ENCODE measurements around the gene ADAMTS6.
"Not testable (repeated sequence)": the region's sequence is repeated elsewhere in the genome, so short reads cannot be mapped to it uniquely, and the experiment has no call there.

Gene ADAMTS6

GRCh38 chr5:65481635-65482295 lies at the start of gene ADAMTS6:
TSS of gene ADAMTS6 (minus strand) at chr5:65481920. CDS start at chr5:65473673, 8,247 bp downstream.
- DNase-seq, result peak; percentile 90

GRCh38 chr5:65530904-65531303 lies 49.2 kb upstream of the ADAMTS6 start:
- no peak for DNase-seq

GRCh38 chr5:65525726-65526125 lies 44.0 kb upstream of the ADAMTS6 start:
- no peak for DNase-seq

- no peak for DNase-seq
Measured at GRCh38 chr5:65512170-65512937, 30.6 kb upstream of the ADAMTS6 start.

GRCh38 chr5:65508978-65509377 lies 27.3 kb upstream of the ADAMTS6 start:
- DNase-seq, result no peak

- no peak for DNase-seq
Measured at GRCh38 chr5:65506961-65507360, 25.2 kb upstream of the ADAMTS6 start.

GRCh38 chr5:65489119-65489518 lies 7.4 kb upstream of the ADAMTS6 start:
- DNase-seq, result no peak

GRCh38 chr5:65488038-65488687 lies 6.4 kb upstream of the ADAMTS6 start:
- DNase-seq, result not testable (repeated sequence)

- DNase-seq, result not testable (repeated sequence)
Measured at GRCh38 chr5:65486803-65487202, 5.1 kb upstream of the ADAMTS6 start.

GRCh38 chr5:65485405-65485804 lies 3.7 kb upstream of the ADAMTS6 start:
- DNase-seq, result no peak

- DNase-seq, result no peak
Measured at GRCh38 chr5:65483546-65484346, 2.0 kb upstream of the ADAMTS6 start.

- DNase-seq, result peak; percentile 73
Measured at GRCh38 chr5:65482736-65483545, 1.2 kb upstream of the ADAMTS6 start.

- DNase-seq, result no peak
Measured at GRCh38 chr5:65482296-65482735, 596 bp upstream of the ADAMTS6 start.

- DNase-seq, result no peak
Measured at GRCh38 chr5:65481171-65481581, 544 bp downstream of the ADAMTS6 start.

- DNase-seq, result peak; percentile 62
Measured at GRCh38 chr5:65480306-65480865, 1.3 kb downstream of the ADAMTS6 start.

GRCh38 chr5:65479527-65479926 lies 2.2 kb downstream of the ADAMTS6 start:
- DNase-seq, result no peak

GRCh38 chr5:65478336-65478735 lies 3.4 kb downstream of the ADAMTS6 start:
- no peak for DNase-seq

GRCh38 chr5:65475895-65476294 lies 5.8 kb downstream of the ADAMTS6 start:
- DNase-seq, result no peak

GRCh38 chr5:65475336-65475735 lies 6.4 kb downstream of the ADAMTS6 start:
- DNase-seq, result no peak

- DNase-seq, result no peak
Measured at GRCh38 chr5:65474130-65474711, 7.5 kb downstream of the ADAMTS6 start.

GRCh38 chr5:65468633-65469032 lies 13.1 kb downstream of the ADAMTS6 start:
- DNase-seq, result no peak
